Measurements from ENCODE around the gene CFAP410. TPM values are rescaled to one million over a fixed set of nuclear protein-coding genes. Genes with fewer than 3 reads are reported as not detected.

The CFAP410 gene
- total and polyA plus RNA-seq, 10 donors = 26.2 to 79.8 (median 33.0) TPM

DNA sequence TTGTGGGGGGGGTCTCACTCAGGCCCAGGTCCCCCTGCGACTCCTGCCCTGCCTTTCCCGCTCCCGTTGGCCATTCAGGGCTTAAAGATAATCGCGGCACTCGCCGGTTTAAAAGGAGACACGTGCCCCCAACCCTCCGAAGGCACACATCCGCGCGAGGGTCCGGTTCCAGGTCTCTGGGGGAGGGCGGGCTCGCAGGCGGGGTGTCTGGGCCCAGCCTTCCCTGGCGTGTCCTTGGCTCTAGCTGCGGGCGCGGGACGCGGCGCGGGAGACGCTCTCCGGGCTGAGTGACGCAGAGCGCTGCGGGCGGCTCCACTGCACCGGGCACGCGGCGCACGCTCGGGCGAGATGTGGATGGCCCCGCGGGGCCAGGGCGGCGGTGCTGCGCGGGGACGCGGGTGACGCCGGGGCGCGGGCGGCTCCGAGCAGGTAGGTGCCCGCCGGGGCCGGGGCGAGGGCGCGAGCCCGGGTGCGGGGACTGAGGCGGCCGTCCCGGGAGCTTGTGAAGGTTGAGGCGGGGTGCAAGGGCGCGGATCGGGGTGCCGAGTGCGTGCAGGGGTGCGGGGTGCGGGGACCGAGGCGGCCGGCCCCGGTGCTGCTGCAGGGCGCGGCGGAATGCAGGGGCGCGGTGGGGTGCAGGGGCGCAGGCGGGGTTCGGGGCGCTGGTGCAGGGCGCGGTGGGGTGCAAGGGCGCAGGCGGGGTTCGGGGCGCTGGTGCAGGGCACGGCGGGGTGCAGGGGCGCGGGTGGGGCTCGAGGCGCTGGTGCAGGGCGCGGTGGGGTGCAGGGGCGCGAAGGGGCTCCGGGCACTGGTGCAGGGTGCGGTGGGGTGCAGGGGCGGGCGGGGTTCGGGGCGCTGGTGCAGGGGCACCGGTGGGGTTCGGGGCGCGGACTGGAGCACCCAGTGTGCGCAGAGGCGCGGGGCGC, 10.9 kb upstream of the CFAP410 start:
- Histone ChIP-seq H3K27ac (peak overlapping the region in 1 of 8 donors; percentile 21), H3K27me3 (replicated peaks in 1 of 7) (peaks cover 4 to 41% (median 27%) of the 10 kb centered on the region in 7 donors), H3K4me3 (peak overlapping the region in 4 of 8 donors; percentile 19 to 61 (median 22)), H3K36me3 (no peaks in the 10 kb centered on the region), H3K9me3 (no peaks in the 10 kb centered on the region), H3K4me1 (peaks cover 25 to 59% (median 50%) of the 10 kb centered on the region in 6 donors)
- no peak for DNase-seq
- TF ChIP-seq POLR2AphosphoS5 (IDR thresholded peaks at IDR 0.05) = peak in 1 of 3 donors; percentile 28
- TF ChIP-seq, protein P1, sequence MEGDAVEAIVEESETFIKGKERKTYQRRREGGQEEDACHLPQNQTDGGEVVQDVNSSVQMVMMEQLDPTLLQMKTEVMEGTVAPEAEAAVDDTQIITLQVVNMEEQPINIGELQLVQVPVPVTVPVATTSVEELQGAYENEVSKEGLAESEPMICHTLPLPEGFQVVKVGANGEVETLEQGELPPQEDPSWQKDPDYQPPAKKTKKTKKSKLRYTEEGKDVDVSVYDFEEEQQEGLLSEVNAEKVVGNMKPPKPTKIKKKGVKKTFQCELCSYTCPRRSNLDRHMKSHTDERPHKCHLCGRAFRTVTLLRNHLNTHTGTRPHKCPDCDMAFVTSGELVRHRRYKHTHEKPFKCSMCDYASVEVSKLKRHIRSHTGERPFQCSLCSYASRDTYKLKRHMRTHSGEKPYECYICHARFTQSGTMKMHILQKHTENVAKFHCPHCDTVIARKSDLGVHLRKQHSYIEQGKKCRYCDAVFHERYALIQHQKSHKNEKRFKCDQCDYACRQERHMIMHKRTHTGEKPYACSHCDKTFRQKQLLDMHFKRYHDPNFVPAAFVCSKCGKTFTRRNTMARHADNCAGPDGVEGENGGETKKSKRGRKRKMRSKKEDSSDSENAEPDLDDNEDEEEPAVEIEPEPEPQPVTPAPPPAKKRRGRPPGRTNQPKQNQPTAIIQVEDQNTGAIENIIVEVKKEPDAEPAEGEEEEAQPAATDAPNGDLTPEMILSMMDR (IDR thresholded peaks at IDR 0.05 in 8 of 11, conservative IDR thresholded peaks at IDR 0.05 in 3 of 11) = no peak
- WGBS, 5 donors = 16 to 31% (median 17%) methylated on average over 32 to 113 of the region's 113 CpGs
- intact Hi-C loops (cut with DNase I; ENCODE audit: low total_unique reads) = no loop called here

DNA sequence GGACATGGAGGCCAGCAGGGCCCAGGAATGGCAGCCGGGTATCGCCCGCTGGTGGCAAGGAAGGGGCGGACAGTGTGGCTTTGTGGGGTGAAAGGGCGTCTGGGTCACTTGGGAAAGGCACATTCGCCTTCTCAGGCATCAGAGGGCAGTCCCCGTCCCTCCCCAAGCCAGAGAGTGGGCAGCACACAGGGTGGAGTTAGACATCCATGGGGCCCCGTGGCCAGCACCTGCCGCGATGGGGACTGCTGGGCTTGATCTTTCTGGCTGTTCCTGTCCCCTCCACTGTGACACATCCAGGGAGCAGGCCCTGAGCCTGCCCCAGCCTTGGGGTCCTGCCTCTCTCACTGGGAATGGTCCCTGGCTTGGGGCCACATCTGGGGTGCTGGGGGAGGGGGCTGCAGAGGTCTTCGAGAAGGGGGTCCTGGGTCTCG, 10.2 kb upstream of the CFAP410 start:
- no peak for TF ChIP-seq POLR2AphosphoS5 (IDR thresholded peaks at IDR 0.05)
- no peak for TF ChIP-seq POLR2A (IDR thresholded peaks at IDR 0.05)
- TF ChIP-seq, protein P1 (IDR thresholded peaks at IDR 0.05 in 8 of 11, conservative IDR thresholded peaks at IDR 0.05 in 3 of 11) = no peak
- Histone ChIP-seq H3K36me3 (no peaks in the 10 kb centered on the region), H3K27ac (no peak overlapping the region), H3K27me3 (replicated peaks in 1 of 7) (peaks cover 4 to 48% (median 27%) of the 10 kb centered on the region in 7 donors), H3K4me1 (peaks cover 25 to 56% (median 45%) of the 10 kb centered on the region in 6 donors), H3K4me3 (peak overlapping the region in 1 of 8 donors; percentile 61), H3K9me3 (no peaks in the 10 kb centered on the region)
- DNase-seq = no peak
- intact Hi-C loops (cut with DNase I; ENCODE audit: low total_unique reads) = no loop called here
- 67 to 100% (median 83%) methylated on average over 6 to 12 of the region's 12 CpGs for WGBS, 5 donors

DNA sequence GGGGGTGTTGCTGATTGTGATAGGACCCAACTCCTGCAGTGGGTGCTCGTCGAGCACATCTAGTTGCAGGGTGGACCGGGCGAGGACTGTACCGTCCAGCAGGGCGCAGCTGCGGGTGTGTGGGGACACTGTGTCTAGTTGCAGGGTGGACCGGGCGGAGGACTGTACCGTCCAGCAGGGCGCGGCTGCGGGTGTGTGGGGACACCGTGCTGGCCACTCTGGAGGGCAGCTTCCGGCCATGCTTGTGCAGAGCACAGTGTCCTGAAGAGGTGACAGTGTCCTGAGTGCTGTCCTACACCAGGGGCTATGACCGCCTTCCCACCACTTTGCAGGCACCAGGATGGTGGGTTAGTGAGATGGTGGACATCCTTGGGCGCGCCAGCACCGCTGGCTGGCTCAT, 9.7 kb upstream of the CFAP410 start:
- intact Hi-C loops (cut with DNase I; ENCODE audit: low total_unique reads) = no loop called here
- H3K27ac ChIP-seq = no peak overlapping the region
- no peaks in the 10 kb centered on the region for H3K36me3 ChIP-seq
- H3K9me3 ChIP-seq = no peaks in the 10 kb centered on the region
- WGBS, 5 donors = 95 to 97% (median 97%) methylated on average over 11 to 19 of the region's 19 CpGs
- DNase-seq = no peak
- TF ChIP-seq, protein P1 (IDR thresholded peaks at IDR 0.05 in 8 of 11, conservative IDR thresholded peaks at IDR 0.05 in 3 of 11) = no peak
- no peak for TF ChIP-seq POLR2AphosphoS5 (IDR thresholded peaks at IDR 0.05)
- no peak for TF ChIP-seq POLR2A (IDR thresholded peaks at IDR 0.05)
- H3K27me3 ChIP-seq (replicated peaks in 1 of 7) = peaks cover 4 to 49% (median 27%) of the 10 kb centered on the region in 7 donors
- H3K4me3 ChIP-seq = no peak overlapping the region
- peaks cover 19 to 51% (median 40%) of the 10 kb centered on the region in 6 donors for H3K4me1 ChIP-seq

DNA sequence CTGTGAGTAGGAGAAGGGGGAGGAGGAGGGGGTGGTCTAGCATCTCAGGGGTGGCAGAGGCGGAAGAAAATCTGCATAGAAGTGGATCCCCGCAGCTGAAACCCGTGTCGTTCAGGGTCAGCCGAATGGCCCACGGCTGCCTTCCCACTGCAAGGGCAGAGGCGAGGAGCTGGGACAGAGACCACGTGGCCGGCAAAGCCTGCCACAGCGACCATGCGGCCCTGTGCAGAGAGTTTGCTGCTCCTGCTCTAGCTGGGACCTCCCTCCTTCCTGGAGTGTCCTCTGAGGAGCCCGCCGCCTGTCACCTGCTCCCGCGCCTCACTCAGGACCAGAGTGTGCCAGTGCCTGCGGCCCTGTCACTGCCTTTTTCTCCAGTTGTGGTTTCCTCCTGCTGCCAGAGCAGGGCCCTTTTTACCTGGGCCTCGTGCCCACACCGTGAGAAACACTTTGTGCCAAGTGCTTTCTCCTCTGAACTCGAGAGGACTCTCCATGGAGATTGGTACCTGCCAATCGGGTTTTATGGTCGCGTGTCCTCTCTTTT, 8.8 kb upstream of the CFAP410 start:
- Histone ChIP-seq H3K9me3 (no peaks in the 10 kb centered on the region), H3K27ac (no peak overlapping the region), H3K4me1 (peaks cover 10 to 42% (median 32%) of the 10 kb centered on the region in 6 donors), H3K27me3 (replicated peaks in 1 of 7) (peaks cover 4 to 49% (median 27%) of the 10 kb centered on the region in 7 donors), H3K36me3 (no peaks in the 10 kb centered on the region), H3K4me3 (no peak overlapping the region)
- TF ChIP-seq, protein P1 (IDR thresholded peaks at IDR 0.05 in 8 of 11, conservative IDR thresholded peaks at IDR 0.05 in 3 of 11) = no peak
- TF ChIP-seq POLR2AphosphoS5 (IDR thresholded peaks at IDR 0.05) = no peak
- no peak for DNase-seq
- WGBS, 5 donors = 59 to 66% (median 60%) methylated on average over 19 to 22 of the region's 22 CpGs
- intact Hi-C loops (cut with DNase I; ENCODE audit: low total_unique reads) = no loop called here

All from spleen (tissue), 11 donors.